AG08396 (cell line): ENCODE results near the gene SUGT1.
"Not testable (repeated sequence)": the region's sequence is repeated elsewhere in the genome, so short reads cannot be mapped to it uniquely, and the experiment has no call there.

Experiments used
- DNase-seq: peaks from one replicate; pipeline ENCODE4 v3.0.0; 2012; ENCODE audit warnings: low spot score, mixed read lengths

The SUGT1 gene

GRCh38 chr13:52669677-52670076, 17.0 kb downstream of the SUGT1 start:
- no peak for DNase-seq

GRCh38 chr13:52670726-52671125, 18.1 kb downstream of the SUGT1 start:
- DNase-seq, result no peak

- no peak for DNase-seq
Observed at GRCh38 chr13:52673465-52673864, 20.8 kb downstream of the SUGT1 start.

GRCh38 chr13:52677823-52678222, 25.2 kb downstream of the SUGT1 start:
- DNase-seq, result no peak

- DNase-seq, result not testable (repeated sequence)
Observed at GRCh38 chr13:52685806-52686205, 33.2 kb downstream of the SUGT1 start.

GRCh38 chr13:52686376-52686775, 33.7 kb downstream of the SUGT1 start:
- no peak for DNase-seq

GRCh38 chr13:52695856-52696255, 43.2 kb downstream of the SUGT1 start:
- DNase-seq, result peak; percentile 11

- no peak for DNase-seq
Observed at GRCh38 chr13:52696566-52696965, 43.9 kb downstream of the SUGT1 start.

- no peak for DNase-seq
Observed at GRCh38 chr13:52701728-52702465, 49.3 kb downstream of the SUGT1 start.

- DNase-seq, result no peak
Observed at GRCh38 chr13:52703482-52703881, 50.8 kb downstream of the SUGT1 start.

GRCh38 chr13:52706081-52706480, 53.4 kb downstream of the SUGT1 start:
- DNase-seq, result no peak

- no peak for DNase-seq
Observed at GRCh38 chr13:52707375-52707774, 54.7 kb downstream of the SUGT1 start.

GRCh38 chr13:52708266-52708665, 55.6 kb downstream of the SUGT1 start:
- not testable (repeated sequence) for DNase-seq

GRCh38 chr13:52711286-52711685, 58.6 kb downstream of the SUGT1 start:
- no peak for DNase-seq

- DNase-seq, result no peak
Observed at GRCh38 chr13:52712385-52712784, 59.7 kb downstream of the SUGT1 start.

GRCh38 chr13:52713894-52714293, 61.3 kb downstream of the SUGT1 start:
- no peak for DNase-seq

- not testable (repeated sequence) for DNase-seq
Observed at GRCh38 chr13:52720904-52721303, 68.3 kb downstream of the SUGT1 start.

- DNase-seq, result not testable (repeated sequence)
Observed at GRCh38 chr13:52721356-52721755, 68.7 kb downstream of the SUGT1 start.

- no peak for DNase-seq
Observed at GRCh38 chr13:52723181-52723580, 70.5 kb downstream of the SUGT1 start.

- DNase-seq, result no peak
Observed at GRCh38 chr13:52725302-52725701, 72.7 kb downstream of the SUGT1 start.

- no peak for DNase-seq
Observed at GRCh38 chr13:52726258-52726657, 73.6 kb downstream of the SUGT1 start.

- DNase-seq, result no peak
Observed at GRCh38 chr13:52734075-52734623, 81.5 kb downstream of the SUGT1 start.

- no peak for DNase-seq
Observed at GRCh38 chr13:52736891-52737290, 84.3 kb downstream of the SUGT1 start.

GRCh38 chr13:52737451-52737850, 84.8 kb downstream of the SUGT1 start:
- DNase-seq, result no peak
